Stimulated activated CD8-positive, alpha-beta memory T cell treated with anti-CD3 and anti-CD28 coated beads, Interleukin-15, amount 100 ng/mL, for 24 hours (primary cell): Measurements from ENCODE around the gene SPTLC2.
A peak's percentile ranks its signal among the peaks of the same experiment; 100 is the strongest.

ENCODE experiments used
- DNase-seq: peaks from one replicate; pipeline ENCODE4 v3.0.0-alpha.2; 2020; ENCODE audit warnings: low read depth

The SPTLC2 gene

GRCh38 chr14:77623201-77623600 lies 6.8 kb upstream of the SPTLC2 start:
- DNase-seq: no peak

GRCh38 chr14:77622366-77622961 lies 6.0 kb upstream of the SPTLC2 start:
- DNase-seq: no peak

- no peak for DNase-seq
Observed at GRCh38 chr14:77620222-77620870, 3.9 kb upstream of the SPTLC2 start.

GRCh38 chr14:77618381-77618970 lies 2.0 kb upstream of the SPTLC2 start:
- no peak for DNase-seq

GRCh38 chr14:77616133-77616453 lies 344 bp downstream of the SPTLC2 start:
- DNase-seq: no peak

- DNase-seq: peak; percentile 3
Observed at GRCh38 chr14:77615361-77616132, 890 bp downstream of the SPTLC2 start.

GRCh38 chr14:77613201-77613600 lies 3.2 kb downstream of the SPTLC2 start:
- DNase-seq: no peak

- DNase-seq: no peak
Observed at GRCh38 chr14:77612011-77612620, 4.3 kb downstream of the SPTLC2 start.

GRCh38 chr14:77610553-77610952 lies 5.9 kb downstream of the SPTLC2 start:
- no peak for DNase-seq

GRCh38 chr14:77609922-77610321 lies 6.5 kb downstream of the SPTLC2 start:
- DNase-seq: no peak

- DNase-seq: no peak
Observed at GRCh38 chr14:77607741-77608302, 8.6 kb downstream of the SPTLC2 start.

GRCh38 chr14:77605392-77605972 lies 11.0 kb downstream of the SPTLC2 start:
- DNase-seq: no peak

GRCh38 chr14:77603654-77604255 lies 12.7 kb downstream of the SPTLC2 start:
- no peak for DNase-seq

- no peak for DNase-seq
Observed at GRCh38 chr14:77603031-77603430, 13.4 kb downstream of the SPTLC2 start.

GRCh38 chr14:77601846-77602619 lies 14.4 kb downstream of the SPTLC2 start:
- no peak for DNase-seq

- DNase-seq: no peak
Observed at GRCh38 chr14:77599889-77600288, 16.5 kb downstream of the SPTLC2 start.

GRCh38 chr14:77598366-77599070 lies 17.9 kb downstream of the SPTLC2 start:
- no peak for DNase-seq

GRCh38 chr14:77593501-77593961 lies 22.9 kb downstream of the SPTLC2 start:
- no peak for DNase-seq

GRCh38 chr14:77590845-77591485 lies 25.5 kb downstream of the SPTLC2 start:
- no peak for DNase-seq
